Breast epithelium (tissue), 3 donors: ENCODE results near the gene ZNF587.
"Not testable (repeated sequence)": the region's sequence is repeated elsewhere in the genome, so short reads cannot be mapped to it uniquely, and the experiment has no call there.

Source experiments
- CTCF ChIP-seq, 3 donors: fragments of 450-650 bp; IDR thresholded peaks; one replicate each; pipeline ENCODE4 v1.5.1; 2016 to 2017; ENCODE audit warnings: antibody characterized with exemption in 3 of 3, mild to moderate bottlenecking in 3 of 3, moderate library complexity in 3 of 3
- POLR2A ChIP-seq: fragments of 450-650 bp; IDR thresholded peaks from one replicate; pipeline ENCODE4 v1.6.1; 2016; ENCODE audit warnings: antibody characterized with exemption, mild to moderate bottlenecking, moderate library complexity
- POLR2AphosphoS5 ChIP-seq, 3 donors: sonication (generic); formaldehyde crosslinking; IDR thresholded peaks; one replicate each; pipeline ENCODE4 v1.6.1; 2017; ENCODE audit warnings: antibody characterized with exemption in 3 of 3

GRCh38 chr19:57869655-57870054 lies 20.0 kb downstream of the ZNF587 start:
- not testable (repeated sequence) for TF ChIP-seq CTCF (IDR thresholded peaks at IDR 0.05); POLR2AphosphoS5 (IDR thresholded peaks at IDR 0.05); POLR2A
